CD4-positive, alpha-beta memory T cell (primary cell): ENCODE results near the gene BZW1. TPM values are rescaled to one million over a fixed set of nuclear protein-coding genes. Genes with fewer than 3 reads are reported as not detected.

Experiments
- CTCF ChIA-PET: fragments of 350-600 bp; sonication (Branson Sonifier 250); formaldehyde crosslinking; loops from one replicate; lab custom pipeline; 2021; ENCODE audit warnings: inconsistent platforms; ENCODE audit not compliant: partially characterized antibody; lab: Charles Lee
- POLR2A ChIA-PET: fragments of 350-600 bp; sonication (Branson Sonifier 250); formaldehyde crosslinking; loops from one replicate; lab custom pipeline; 2021; ENCODE audit not compliant: partially characterized antibody; lab: Charles Lee
- DNase-seq, 5 donors: peaks; one replicate each; pipeline versions ENCODE4 v3.0.0 to v3.0.0-alpha.2; 2020 to 2022; ENCODE audit warnings: mixed read lengths in 1 of 5
- H3K27ac ChIP-seq: one replicate; pipeline ENCODE4 v1.7.0; 2013; ENCODE audit warnings: low read depth, low read length
- H3K27me3 ChIP-seq: 2 replicates; pipeline ENCODE4 v1.7.0; 2013; ENCODE audit warnings: mild to moderate bottlenecking, low read length, moderate library complexity; ENCODE audit not compliant: insufficient read depth
- H3K36me3 ChIP-seq: 2 replicates; pipeline ENCODE4 v1.7.0; 2013; ENCODE audit warnings: mild to moderate bottlenecking, low read length, moderate library complexity; ENCODE audit not compliant: insufficient read depth
- H3K4me1 ChIP-seq: 2 replicates; pipeline ENCODE4 v1.7.0; 2013; ENCODE audit warnings: mild to moderate bottlenecking, low read length, moderate library complexity; ENCODE audit not compliant: insufficient read depth
- H3K4me3 ChIP-seq, 2 donors: one replicate each; pipeline ENCODE4 v1.7.0; 2013; ENCODE audit warnings: low read length in 2 of 2, mild to moderate bottlenecking in 1 of 2
- H3K9me3 ChIP-seq, 2 donors: one replicate each; pipeline ENCODE4 v1.7.0; 2013; ENCODE audit warnings: low read length in 2 of 2, control low read depth in 1 of 2; ENCODE audit not compliant: control insufficient read depth in 1 of 2
- H3K27ac Mint-ChIP-seq, 7 donors: one replicate each; pipeline ENCODE4 v1.8.0; 2020 to 2021; ENCODE audit warnings: mixed read lengths in 7 of 7, mild to moderate bottlenecking in 6 of 7, inconsistent platforms in 3 of 7, moderate library complexity in 3 of 7
- H3K27me3 Mint-ChIP-seq, 2 donors: one replicate each; pipeline ENCODE4 v1.8.0; 2020 to 2021; ENCODE audit warnings: mixed read lengths in 2 of 2
- H3K36me3 Mint-ChIP-seq, 2 donors: one replicate each; pipeline ENCODE4 v1.8.0; 2020 to 2021; ENCODE audit warnings: mixed read lengths in 2 of 2, inconsistent platforms in 1 of 2, mild to moderate bottlenecking in 1 of 2
- H3K4me1 Mint-ChIP-seq, 4 donors: one replicate each; pipeline ENCODE4 v1.8.0; 2020 to 2021; ENCODE audit warnings: mixed read lengths in 4 of 4, mild to moderate bottlenecking in 1 of 4
- H3K4me3 Mint-ChIP-seq, 8 donors: one replicate each; pipeline ENCODE4 v1.8.0; 2020 to 2021; ENCODE audit warnings: mixed read lengths in 8 of 8, mild to moderate bottlenecking in 7 of 8, moderate library complexity in 6 of 8, inconsistent platforms in 3 of 8
- H3K9me3 Mint-ChIP-seq, 8 donors: one replicate each; pipeline ENCODE4 v1.8.0; 2020 to 2021; ENCODE audit warnings: mixed read lengths in 8 of 8, mild to moderate bottlenecking in 5 of 8, inconsistent platforms in 3 of 8, moderate library complexity in 1 of 8
- intact Hi-C: fragments of 100-400 bp; cut with micrococcal nuclease; formaldehyde crosslinking; loops from one replicate; pipeline ENCODE4 v1.15.1; 2023
- polyA plus RNA-seq, 2 donors: library from polyadenylated mRNA; unstranded; fragments of 300-500 nt; fragmentation: Illumina TruSeq; gene quantifications; one replicate each; pipeline ENCODE4 v1.2.3, GENCODE V29; 2021
- total RNA-seq, 2 experiments: library from RNA; stranded (reverse); gene quantifications; one replicate each; pipeline ENCODE4 v1.2.3, GENCODE V29; 2021

BZW1 gene
- total RNA-seq, result 100 to 1,000 TPM; 126 to 133 TPM
- 100 to 1,000 TPM; 198 to 257 TPM for polyA plus RNA-seq

GRCh38 chr2:200811333-200812121 is at the start of gene BZW1:
BZW1 (plus strand) TSS chr2:200811910; CDS start chr2:200813218, 1,308 bp downstream.
- peaks cover 27 to 46% of the 10 kb centered on the region in 2 donors for H3K36me3 Mint-ChIP-seq

GRCh38 chr2:200762127-200762526 is 49.6 kb upstream of the BZW1 start:
- Mint-ChIP-seq H3K4me1 (peaks cover 0 to 5% (median under 1%) of the 10 kb centered on the region in 4 donors), H3K9me3 (no peaks in the 10 kb centered on the region), H3K36me3 (no peaks in the 10 kb centered on the region), H3K27ac (no peak overlapping the region), H3K4me3 (no peak overlapping the region), H3K27me3 (peaks cover 5 to 6% of the 10 kb centered on the region in 2 donors)
- ChIA-PET CTCF (no interaction called here), POLR2A (no interaction called here)
- no peaks in the 10 kb centered on the region for H3K4me1 ChIP-seq
- H3K27me3 ChIP-seq, result no peaks in the 10 kb centered on the region
- intact Hi-C loops, result no loop called here
- H3K4me3 ChIP-seq, result no peak overlapping the region
- H3K9me3 ChIP-seq, result no peaks in the 10 kb centered on the region
- H3K27ac ChIP-seq, result no peak overlapping the region
- no peaks in the 10 kb centered on the region for H3K36me3 ChIP-seq
- no peak for DNase-seq

More at GRCh38 chr2:200811333-200812121, at the start of gene BZW1:
- ChIA-PET POLR2A (interaction anchor here (0.7 to 3.0 kb wide), 15 partner anchors 15 to 969 kb away, joined by 3 to 75 read pairs (median 4); partner anchors contain the start of genes ALS2, CFLAR, CLK1 and NIF3L1), CTCF (interaction anchor here (1.0 to 2.8 kb wide), 2 partner anchors 53 to 98 kb away, joined by 7 to 11 read pairs; partner anchors contain the start of gene CLK1)
- H3K4me1 Mint-ChIP-seq, result peaks cover 35 to 62% (median 43%) of the 10 kb centered on the region in 4 donors
- Histone ChIP-seq H3K9me3 (no peaks in the 10 kb centered on the region), H3K27ac (peak within 1 kb of the TSS; percentile 97), H3K4me1 (peaks cover 41% of the 10 kb centered on the region), H3K36me3 (peaks cover 30% of the 10 kb centered on the region), H3K4me3 (peak within 1 kb of the TSS; percentile 58 to 67), H3K27me3 (no peaks in the 10 kb centered on the region)
- no peaks in the 10 kb centered on the region for H3K27me3 Mint-ChIP-seq
- H3K9me3 Mint-ChIP-seq, result no peaks in the 10 kb centered on the region
- peak within 1 kb of the TSS; percentile 95 to 100 (median 98) for H3K4me3 Mint-ChIP-seq
- peak; percentile 97 to 98 (median 98) for DNase-seq
- intact Hi-C loops, result loop anchor here (1.0 to 5.0 kb wide), 12 partner anchors 53 to 1454 kb away; partner anchors contain the start of genes CFLAR, CLK1, NDUFB3 and NIF3L1
- H3K27ac Mint-ChIP-seq, result peak within 1 kb of the TSS; percentile 96 to 99 (median 98)

GRCh38 chr2:200763422-200763821 is 48.3 kb upstream of the BZW1 start:
- Mint-ChIP-seq H3K36me3 (no peaks in the 10 kb centered on the region), H3K4me1 (peaks cover 0 to 5% (median under 1%) of the 10 kb centered on the region in 4 donors), H3K27ac (no peak overlapping the region), H3K4me3 (no peak overlapping the region), H3K27me3 (peaks cover 4 to 7% of the 10 kb centered on the region in 2 donors), H3K9me3 (no peaks in the 10 kb centered on the region)
- ChIA-PET CTCF (no interaction called here), POLR2A (no interaction called here)
- DNase-seq, result no peak
- intact Hi-C loops, result no loop called here
- H3K27me3 ChIP-seq, result no peaks in the 10 kb centered on the region
- H3K27ac ChIP-seq, result no peak overlapping the region
- H3K9me3 ChIP-seq, result no peaks in the 10 kb centered on the region
- no peaks in the 10 kb centered on the region for H3K4me1 ChIP-seq
- no peaks in the 10 kb centered on the region for H3K36me3 ChIP-seq
- no peak overlapping the region for H3K4me3 ChIP-seq

DNA sequence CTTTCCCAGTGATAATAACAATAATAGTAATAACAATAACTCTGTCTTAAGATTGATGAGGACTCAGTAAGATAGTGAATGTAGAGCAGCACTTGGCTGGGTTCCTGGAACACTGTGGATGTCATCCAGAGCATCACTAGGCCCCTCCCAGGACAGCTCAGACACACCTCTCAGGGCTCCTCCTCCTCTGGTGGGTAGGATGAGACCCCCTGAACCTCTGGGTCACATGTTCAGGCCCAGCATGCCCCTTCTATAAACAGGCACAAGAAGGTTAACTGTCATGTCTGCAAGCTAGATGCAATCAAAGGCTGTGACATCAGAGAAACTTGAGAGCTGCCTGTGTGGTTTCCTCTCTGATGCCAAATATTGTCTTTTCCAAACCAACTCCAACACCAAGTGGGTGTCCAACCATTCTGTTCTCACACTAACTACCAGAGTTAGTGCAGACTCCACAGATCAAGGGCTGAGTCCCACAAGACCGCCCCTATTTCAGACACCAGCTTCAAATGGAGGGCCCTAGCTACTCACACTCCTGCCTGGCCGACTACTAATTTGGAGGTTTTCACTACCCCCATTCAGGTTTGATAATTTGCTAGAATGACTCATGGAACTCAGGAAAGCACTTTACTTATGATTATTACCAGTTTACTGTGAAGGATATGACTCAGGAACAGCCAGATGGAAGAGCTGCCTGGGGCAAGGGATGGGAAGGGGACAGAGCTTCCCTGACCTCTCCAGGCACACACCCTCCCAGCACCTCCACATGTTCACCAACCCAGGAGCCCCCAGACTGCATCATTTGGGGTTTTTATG is 46.4 kb upstream of the BZW1 start:
- H3K27me3 Mint-ChIP-seq, result peaks cover 3 to 4% of the 10 kb centered on the region in 2 donors
- no peak overlapping the region for H3K4me3 ChIP-seq
- H3K4me1 Mint-ChIP-seq, result peaks cover 0 to 5% (median under 1%) of the 10 kb centered on the region in 4 donors
- intact Hi-C loops, result no loop called here
- CTCF ChIA-PET, result no interaction called here
- H3K9me3 Mint-ChIP-seq, result no peaks in the 10 kb centered on the region
- no peaks in the 10 kb centered on the region for H3K4me1 ChIP-seq
- no peak overlapping the region for H3K4me3 Mint-ChIP-seq
- no peaks in the 10 kb centered on the region for H3K36me3 Mint-ChIP-seq
- H3K36me3 ChIP-seq, result no peaks in the 10 kb centered on the region
- no peaks in the 10 kb centered on the region for H3K9me3 ChIP-seq
- DNase-seq, result peak in 1 of 5 donors; percentile 56
- H3K27ac ChIP-seq, result no peak overlapping the region
- no peak overlapping the region for H3K27ac Mint-ChIP-seq
- POLR2A ChIA-PET, result no interaction called here
- no peaks in the 10 kb centered on the region for H3K27me3 ChIP-seq

- ChIA-PET POLR2A (no interaction called here), CTCF (no interaction called here)
- H3K4me1 ChIP-seq, result no peaks in the 10 kb centered on the region
Measured at GRCh38 chr2:200765995-200766660, 45.6 kb upstream of the BZW1 start.

DNA sequence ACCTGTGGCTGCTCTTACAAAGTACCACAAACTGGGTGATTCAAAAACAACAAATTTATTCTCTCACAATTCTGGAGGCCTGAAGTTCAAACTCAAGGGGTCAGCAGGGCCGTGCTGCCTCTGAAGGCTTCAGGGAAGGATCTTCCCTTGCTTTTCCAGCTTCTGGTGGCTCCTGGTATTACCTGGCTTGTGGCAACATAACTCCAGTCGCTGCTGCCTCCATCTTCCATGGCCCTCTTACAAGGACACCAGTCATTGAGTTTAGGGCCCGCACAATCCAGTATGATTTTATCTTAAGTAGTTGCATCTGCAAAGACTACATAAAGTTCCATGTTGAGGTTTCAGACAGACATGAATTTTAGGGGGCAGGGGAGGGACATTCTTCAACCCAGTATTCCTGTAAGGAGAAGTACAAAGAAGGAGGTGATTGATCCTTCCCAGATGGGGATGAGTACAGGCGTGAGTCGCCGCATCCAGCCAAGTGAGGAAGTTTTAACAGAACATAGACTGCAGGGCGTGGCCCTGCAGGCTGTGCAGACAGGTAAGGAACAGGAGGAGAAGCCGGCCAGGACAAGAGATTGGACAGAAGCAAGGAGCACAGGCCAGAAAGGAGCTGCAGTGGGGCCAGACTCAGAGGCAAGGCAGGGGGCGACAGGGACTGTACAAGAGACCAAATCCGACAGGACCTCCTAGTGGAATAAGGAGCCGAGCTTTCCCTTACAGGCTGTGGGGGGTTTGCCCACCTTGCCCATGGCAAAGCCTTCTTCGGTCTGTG is 44.4 kb upstream of the BZW1 start:
- H3K27ac Mint-ChIP-seq, result no peak overlapping the region
- POLR2A ChIA-PET, result no interaction called here
- CTCF ChIA-PET, result no interaction called here
- no peaks in the 10 kb centered on the region for H3K27me3 ChIP-seq
- H3K27ac ChIP-seq, result no peak overlapping the region
- no peaks in the 10 kb centered on the region for H3K36me3 Mint-ChIP-seq
- no peaks in the 10 kb centered on the region for H3K36me3 ChIP-seq
- peaks cover 0 to 3% (median under 1%) of the 10 kb centered on the region in 8 donors for H3K9me3 Mint-ChIP-seq
- no peak overlapping the region for H3K4me3 ChIP-seq
- H3K4me1 ChIP-seq, result no peaks in the 10 kb centered on the region
- H3K4me3 Mint-ChIP-seq, result no peak overlapping the region
- H3K27me3 Mint-ChIP-seq, result peaks cover 4% of the 10 kb centered on the region in 2 donors
- intact Hi-C loops, result no loop called here
- no peak for DNase-seq
- no peaks in the 10 kb centered on the region for H3K9me3 ChIP-seq
- H3K4me1 Mint-ChIP-seq, result peaks cover 0 to 5% (median under 1%) of the 10 kb centered on the region in 4 donors

More at GRCh38 chr2:200765995-200766660, 45.6 kb upstream of the BZW1 start:
- Mint-ChIP-seq H3K9me3 (no peaks in the 10 kb centered on the region), H3K27ac (no peak overlapping the region), H3K4me1 (peaks cover 0 to 5% (median under 1%) of the 10 kb centered on the region in 4 donors), H3K4me3 (no peak overlapping the region), H3K27me3 (peaks cover 3 to 4% of the 10 kb centered on the region in 2 donors), H3K36me3 (no peaks in the 10 kb centered on the region)
- intact Hi-C loops, result no loop called here
- H3K27ac ChIP-seq, result no peak overlapping the region
- no peaks in the 10 kb centered on the region for H3K36me3 ChIP-seq
- H3K4me3 ChIP-seq, result no peak overlapping the region
- DNase-seq, result no peak
- no peaks in the 10 kb centered on the region for H3K9me3 ChIP-seq
- no peaks in the 10 kb centered on the region for H3K27me3 ChIP-seq
